HEK293T (cell line): ENCODE measurements around the gene APC2.

Experiments used
- CTCF ChIA-PET: fragments of 350-600 bp; formaldehyde crosslinking; extraction: SDS; loops from one replicate; lab custom pipeline; 2021; ENCODE audit warnings: antibody characterized with exemption, inconsistent platforms; lab: Yijun Ruan, JAX
- POLR2A ChIA-PET: fragments of 350-600 bp; formaldehyde crosslinking; extraction: SDS; loops from one replicate; lab custom pipeline; 2020; ENCODE audit warnings: antibody characterized with exemption, inconsistent platforms; lab: Yijun Ruan, JAX
- DNase-seq: peaks from one replicate; pipeline ENCODE4 v3.0.0; 2012; ENCODE audit warnings: mixed read lengths; ENCODE audit errors: extremely low spot score
- ARNT ChIP-seq: fragments of 450-650 bp; IDR thresholded peaks from 2 replicates; pipeline ENCODE4 v1.6.1; 2017; ENCODE audit warnings: mild to moderate bottlenecking
- BHLHE40 ChIP-seq: fragments of 450-650 bp; IDR thresholded peaks from 2 replicates; pipeline ENCODE4 v1.6.1; 2016; ENCODE audit warnings: mild to moderate bottlenecking, moderate library complexity, borderline replicate concordance
- CTBP1 ChIP-seq: fragments of 450-650 bp; IDR thresholded peaks from 2 replicates; pipeline ENCODE4 v1.6.1; 2016; ENCODE audit warnings: borderline replicate concordance
- ELF4 ChIP-seq: fragments of 450-650 bp; IDR thresholded peaks from 2 replicates; pipeline ENCODE4 v1.6.1; 2017; ENCODE audit warnings: antibody characterized with exemption
- FOXA1 ChIP-seq: fragments of 450-650 bp; IDR thresholded peaks from 2 replicates; pipeline ENCODE4 v1.6.1; 2016; ENCODE audit warnings: mild to moderate bottlenecking
- FOXK2 ChIP-seq: fragments of 450-650 bp; IDR thresholded peaks from 2 replicates; pipeline ENCODE4 v1.6.1; 2016; ENCODE audit warnings: mild to moderate bottlenecking
- FOXM1 ChIP-seq: fragments of 450-650 bp; IDR thresholded peaks from 2 replicates; pipeline ENCODE4 v1.6.1; 2017; ENCODE audit warnings: mild to moderate bottlenecking, borderline replicate concordance
- HDGF ChIP-seq: fragments of 450-650 bp; IDR thresholded peaks from 2 replicates; pipeline ENCODE4 v1.6.1; 2017; ENCODE audit warnings: antibody characterized with exemption, borderline replicate concordance
- L3MBTL2 ChIP-seq: fragments of 450-650 bp; conservative IDR thresholded peaks from 2 replicates; pipeline ENCODE4 v1.6.1; 2016; ENCODE audit warnings: mild to moderate bottlenecking
- LEF1 ChIP-seq: fragments of 450-650 bp; IDR thresholded peaks from 2 replicates; pipeline ENCODE4 v1.6.1; 2017; ENCODE audit warnings: mild to moderate bottlenecking, borderline replicate concordance
- NFRKB ChIP-seq: fragments of 450-650 bp; IDR thresholded peaks from 2 replicates; pipeline ENCODE4 v1.6.1; 2016; ENCODE audit warnings: mild to moderate bottlenecking, moderate library complexity
- SUZ12 ChIP-seq: fragments of 450-650 bp; IDR thresholded peaks from 2 replicates; pipeline ENCODE4 v1.6.1; 2016; ENCODE audit warnings: mild to moderate bottlenecking
- TARDBP ChIP-seq: fragments of 450-650 bp; IDR thresholded peaks from 2 replicates; pipeline ENCODE4 v1.6.1; 2016
- ZNF384 ChIP-seq: fragments of 450-650 bp; IDR thresholded peaks from 2 replicates; pipeline ENCODE4 v1.6.1; 2016
- TF ChIP-seq, protein P1 (sequence below): fragments of 450-650 bp; IDR thresholded peaks from 2 replicates; pipeline ENCODE4 v1.6.1; 2016

Gene APC2, protein sequence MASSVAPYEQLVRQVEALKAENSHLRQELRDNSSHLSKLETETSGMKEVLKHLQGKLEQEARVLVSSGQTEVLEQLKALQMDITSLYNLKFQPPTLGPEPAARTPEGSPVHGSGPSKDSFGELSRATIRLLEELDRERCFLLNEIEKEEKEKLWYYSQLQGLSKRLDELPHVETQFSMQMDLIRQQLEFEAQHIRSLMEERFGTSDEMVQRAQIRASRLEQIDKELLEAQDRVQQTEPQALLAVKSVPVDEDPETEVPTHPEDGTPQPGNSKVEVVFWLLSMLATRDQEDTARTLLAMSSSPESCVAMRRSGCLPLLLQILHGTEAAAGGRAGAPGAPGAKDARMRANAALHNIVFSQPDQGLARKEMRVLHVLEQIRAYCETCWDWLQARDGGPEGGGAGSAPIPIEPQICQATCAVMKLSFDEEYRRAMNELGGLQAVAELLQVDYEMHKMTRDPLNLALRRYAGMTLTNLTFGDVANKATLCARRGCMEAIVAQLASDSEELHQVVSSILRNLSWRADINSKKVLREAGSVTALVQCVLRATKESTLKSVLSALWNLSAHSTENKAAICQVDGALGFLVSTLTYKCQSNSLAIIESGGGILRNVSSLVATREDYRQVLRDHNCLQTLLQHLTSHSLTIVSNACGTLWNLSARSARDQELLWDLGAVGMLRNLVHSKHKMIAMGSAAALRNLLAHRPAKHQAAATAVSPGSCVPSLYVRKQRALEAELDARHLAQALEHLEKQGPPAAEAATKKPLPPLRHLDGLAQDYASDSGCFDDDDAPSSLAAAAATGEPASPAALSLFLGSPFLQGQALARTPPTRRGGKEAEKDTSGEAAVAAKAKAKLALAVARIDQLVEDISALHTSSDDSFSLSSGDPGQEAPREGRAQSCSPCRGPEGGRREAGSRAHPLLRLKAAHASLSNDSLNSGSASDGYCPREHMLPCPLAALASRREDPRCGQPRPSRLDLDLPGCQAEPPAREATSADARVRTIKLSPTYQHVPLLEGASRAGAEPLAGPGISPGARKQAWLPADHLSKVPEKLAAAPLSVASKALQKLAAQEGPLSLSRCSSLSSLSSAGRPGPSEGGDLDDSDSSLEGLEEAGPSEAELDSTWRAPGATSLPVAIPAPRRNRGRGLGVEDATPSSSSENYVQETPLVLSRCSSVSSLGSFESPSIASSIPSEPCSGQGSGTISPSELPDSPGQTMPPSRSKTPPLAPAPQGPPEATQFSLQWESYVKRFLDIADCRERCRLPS (N-terminal part only)

DNA sequence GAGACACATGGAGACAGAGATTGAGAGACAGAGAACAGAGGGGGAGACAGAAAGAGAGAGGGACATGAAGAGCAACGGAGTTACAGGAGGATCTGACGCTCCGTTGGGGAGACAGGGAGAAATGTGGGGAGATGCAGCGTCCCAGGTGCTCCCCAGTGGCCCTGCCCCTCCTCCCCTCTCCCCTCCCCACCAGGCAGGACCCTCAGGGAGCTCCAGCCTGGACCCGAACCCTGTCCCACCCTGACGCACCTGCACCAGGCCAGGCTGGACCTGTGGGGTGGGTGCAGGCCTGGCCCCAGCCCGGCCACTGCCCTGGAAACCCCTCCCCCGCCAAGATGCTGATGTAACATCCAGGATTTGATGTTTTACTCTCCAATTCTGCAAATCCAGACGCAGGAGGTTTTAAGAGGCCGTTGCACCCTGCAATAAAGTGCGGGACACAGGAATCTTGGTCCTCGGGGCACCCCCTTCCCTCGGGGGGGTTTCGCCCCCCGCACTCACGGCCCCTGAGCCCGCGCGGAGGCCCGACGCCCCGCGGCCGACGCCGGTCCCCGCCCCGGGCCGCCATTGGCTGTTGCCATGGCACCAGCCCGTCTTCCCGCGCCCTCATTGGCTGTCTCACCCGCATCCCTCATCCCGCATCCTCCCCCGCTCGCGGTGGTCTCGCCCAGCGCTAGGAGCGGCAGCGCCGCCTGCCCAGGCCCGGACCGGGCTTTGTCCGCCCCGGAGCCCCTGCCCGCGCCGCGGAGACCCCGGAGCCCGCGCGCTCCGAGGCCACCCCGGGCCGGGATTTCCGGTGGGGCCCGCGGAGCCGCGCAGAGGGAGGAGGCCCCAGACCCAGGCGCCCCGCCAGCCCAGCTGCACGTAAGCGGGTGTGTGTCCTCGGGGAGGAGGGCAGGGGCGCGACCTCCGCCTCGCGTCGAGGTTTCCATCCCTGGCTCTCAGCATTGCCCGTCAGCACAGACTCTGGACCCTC is at the start of gene APC2:
TSS of gene APC2 (plus strand) at position 655 of the 976 bp plus-strand sequence. CDS start 2,881 bp downstream, outside the sequence.
- TF ChIP-seq ARNT = no peak
- no peak for TF ChIP-seq ZNF384
- TF ChIP-seq LEF1 = no peak
- no peak for TF ChIP-seq SUZ12
- no peak for TF ChIP-seq NFRKB
- no peak for TF ChIP-seq FOXK2
- TF ChIP-seq BHLHE40 = no peak
- TF ChIP-seq FOXM1 = no peak
- no peak for TF ChIP-seq TARDBP
- no peak for TF ChIP-seq HDGF
- TF ChIP-seq FOXA1 = no peak
- TF ChIP-seq L3MBTL2 = no peak
- ChIA-PET POLR2A (no interaction called here), CTCF (interaction anchor here (0.5 kb wide), 1 partner anchor 97 kb away, joined by 4 read pairs; no protein-coding TSS in a partner anchor)
- DNase-seq = peak; percentile 78

DNA sequence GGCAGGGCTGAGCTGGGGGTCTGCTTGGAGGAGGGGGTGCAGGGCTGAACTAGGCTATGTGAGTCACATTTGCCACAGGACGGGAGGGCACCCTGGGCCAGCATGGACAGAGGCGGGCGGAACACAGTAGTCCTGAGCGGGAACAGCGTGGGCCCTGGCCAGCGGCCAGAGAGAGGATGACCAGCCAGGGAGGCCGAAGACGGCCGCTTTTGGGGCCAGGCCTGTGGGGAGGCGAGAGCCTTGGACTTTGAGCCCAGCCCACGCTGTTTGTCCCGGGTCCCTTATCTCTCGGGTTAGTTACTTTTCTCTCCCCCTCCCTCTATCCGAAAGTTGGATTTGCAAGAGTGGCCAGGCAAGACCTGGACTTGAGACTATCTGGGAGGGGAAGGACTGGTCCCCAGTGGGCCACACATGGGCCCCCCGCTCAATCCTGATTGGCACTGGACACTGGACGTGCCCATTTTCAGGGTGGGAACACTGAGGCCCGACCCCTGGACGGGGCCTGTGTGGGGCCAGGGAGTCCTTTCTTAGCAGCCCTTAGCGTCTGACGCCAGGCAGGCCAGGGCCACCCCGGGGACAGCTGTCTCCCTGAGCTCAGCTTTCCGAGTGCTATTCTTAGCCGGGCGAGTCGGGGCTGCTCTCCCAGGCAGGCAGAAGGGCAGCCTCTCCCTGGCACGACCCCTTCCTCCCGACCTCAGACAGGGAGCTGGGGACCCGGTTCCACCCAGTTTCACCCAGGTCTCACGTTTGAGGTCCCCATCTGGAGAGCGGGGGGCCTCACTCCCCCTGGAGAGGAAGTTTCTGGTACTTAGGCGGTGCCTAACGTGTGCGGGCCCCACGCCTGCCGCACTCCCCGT is 49.4 kb upstream of the APC2 start:
- DNase-seq = peak; percentile 32
- POLR2A ChIA-PET = interaction anchor here (1.0 kb wide), 1 partner anchor 131 kb away, joined by 3 read pairs; the partner anchor contains the start of gene CIRBP

DNA sequence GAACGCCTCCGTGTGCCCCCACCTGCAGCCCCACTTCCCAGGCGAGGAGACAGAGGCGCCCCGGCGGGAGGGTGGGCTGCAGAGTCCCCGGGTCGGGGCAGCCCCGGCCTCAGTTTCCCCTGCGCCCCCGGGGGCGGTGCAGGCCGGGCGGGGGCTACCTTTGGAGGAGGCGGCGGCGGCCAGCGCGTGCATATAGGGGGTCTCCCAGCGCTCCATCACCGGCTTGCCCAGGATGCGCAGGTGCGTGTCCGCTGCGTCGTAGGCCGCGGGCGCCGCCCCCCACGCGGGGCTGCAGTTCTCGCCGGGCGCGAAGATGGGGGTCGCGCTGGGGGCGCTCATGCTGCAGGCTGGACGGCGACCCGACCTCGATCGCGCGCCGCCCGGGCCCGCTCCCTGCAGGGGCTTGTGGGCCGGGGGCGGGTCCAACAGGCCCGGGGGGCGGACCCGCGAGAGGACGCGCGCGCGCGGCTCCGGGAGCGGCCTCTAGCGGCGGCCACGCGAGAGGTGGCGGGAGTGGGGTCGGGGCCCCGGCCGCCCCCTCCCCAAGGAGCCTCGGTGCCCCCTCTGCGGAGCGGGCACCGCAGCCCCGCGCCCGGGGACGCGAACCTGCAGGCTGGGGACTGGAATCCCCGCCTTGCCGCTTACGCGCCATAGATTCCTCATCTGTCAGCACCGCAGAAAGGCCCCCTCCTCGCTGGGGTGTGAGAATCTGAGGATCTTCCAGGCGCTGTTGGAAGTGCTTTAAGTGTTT is 48.6 kb upstream of the APC2 start, which contains the start of gene GAMT:
TSS of gene GAMT (minus strand) at position 405 of the 751 bp plus-strand sequence. CDS start at position 339, 66 bp downstream.
- TF ChIP-seq, protein P1, sequence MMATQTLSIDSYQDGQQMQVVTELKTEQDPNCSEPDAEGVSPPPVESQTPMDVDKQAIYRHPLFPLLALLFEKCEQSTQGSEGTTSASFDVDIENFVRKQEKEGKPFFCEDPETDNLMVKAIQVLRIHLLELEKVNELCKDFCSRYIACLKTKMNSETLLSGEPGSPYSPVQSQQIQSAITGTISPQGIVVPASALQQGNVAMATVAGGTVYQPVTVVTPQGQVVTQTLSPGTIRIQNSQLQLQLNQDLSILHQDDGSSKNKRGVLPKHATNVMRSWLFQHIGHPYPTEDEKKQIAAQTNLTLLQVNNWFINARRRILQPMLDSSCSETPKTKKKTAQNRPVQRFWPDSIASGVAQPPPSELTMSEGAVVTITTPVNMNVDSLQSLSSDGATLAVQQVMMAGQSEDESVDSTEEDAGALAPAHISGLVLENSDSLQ = no peak
- 0 out of 2 replicates have a peak, but pooled peaks have one; percentile 19 for TF ChIP-seq L3MBTL2
- TF ChIP-seq CTBP1 = no peak
- TF ChIP-seq FOXA1 = no peak
- peak; percentile 16; the same call in 1 of the 2 replicates for TF ChIP-seq FOXM1
- TF ChIP-seq LEF1 = no peak
- TF ChIP-seq ZNF384 = no peak
- TF ChIP-seq SUZ12 = no peak
- CTCF ChIA-PET = no interaction called here
- peak; percentile 72 for DNase-seq
- POLR2A ChIA-PET = interaction anchor here (1.0 kb wide), 1 partner anchor 132 kb away, joined by 3 read pairs; the partner anchor contains the start of gene CIRBP

More for the DNA sequence above, 49.4 kb upstream of the APC2 start:
- CTCF ChIA-PET = no interaction called here
- TF ChIP-seq ZNF384 (no peak), FOXM1 (0 out of 2 replicates have a peak, but pooled peaks have one; percentile 23)

DNA sequence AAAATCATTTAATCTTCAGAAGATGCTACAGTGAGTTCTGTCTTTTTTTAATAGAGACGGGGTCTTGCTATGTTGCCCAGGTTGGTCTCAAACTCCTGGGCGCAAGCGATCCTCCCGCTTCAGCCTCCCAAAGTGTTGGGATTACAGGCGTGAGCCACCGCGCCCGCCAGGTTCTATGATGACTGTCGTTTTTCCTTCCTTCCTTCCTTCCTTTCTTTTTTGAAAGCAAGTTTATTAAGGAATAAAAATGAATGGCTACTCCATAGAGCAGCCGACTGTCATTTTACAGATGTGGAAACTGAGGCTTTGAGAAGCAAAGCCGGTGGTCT is 48.1 kb upstream of the APC2 start:
- TF ChIP-seq ELF4 (no peak), ZNF384 (no peak), FOXM1 (no peak), HDGF (no peak), TARDBP (no peak), FOXA1 (no peak), LEF1 (no peak), SUZ12 (no peak), NFRKB (no peak), FOXK2 (no peak), BHLHE40 (no peak)
- TF ChIP-seq, protein P1 = no peak
- no peak for DNase-seq
- POLR2A ChIA-PET = no interaction called here
- CTCF ChIA-PET = no interaction called here
